Lower leg skin (tissue), 4 donors: ENCODE data around the gene IL2. TPM values are rescaled to one million over a fixed set of nuclear protein-coding genes. Genes with fewer than 3 reads are reported as not detected.

Source experiments
- DNase-seq, 2 donors: peaks; one replicate each; pipeline ENCODE4 v3.0.0-alpha.2; 2019; ENCODE audit warnings: low spot score in 2 of 2
- H3K4me3 ChIP-seq: fragments of 200-600 bp; sonication (generic); 2 replicates; pipeline ENCODE4 v1.5.1; 2017; ENCODE audit warnings: mild to moderate bottlenecking, low read depth; ENCODE audit not compliant: poor library complexity, severe bottlenecking
- POLR2A ChIP-seq, 2 donors: fragments of 450-650 bp; IDR thresholded peaks; one replicate each; pipeline ENCODE4 v1.6.1; 2016 to 2017; ENCODE audit warnings: antibody characterized with exemption in 2 of 2, mild to moderate bottlenecking in 1 of 2, moderate library complexity in 1 of 2
- WGBS, 2 donors: methylation state at CpG; one replicate each; pipeline ENCODE4 v1.1.5; 2018; 5-methylcytosine and 5-hydroxymethylcytosine counted together
- intact Hi-C: fragments of 100-400 bp; cut with DNase I; formaldehyde crosslinking; loops from one replicate; pipeline ENCODE4 v1.15.0; 2023; ENCODE audit warnings: low total_unique reads
- total RNA-seq, 4 donors: library from RNA; depleted of rRNA; stranded (reverse); fragments of >200 nt; gene quantifications; one replicate each; pipeline ENCODE4 v1.1.0, GENCODE V29; 2016
- TF ChIP-seq, protein P1 (sequence below), 3 donors: fragments of 450-650 bp; IDR thresholded peaks; one replicate each; pipeline ENCODE4 v1.5.1; 2016; ENCODE audit warnings: antibody characterized with exemption in 3 of 3, mild to moderate bottlenecking in 3 of 3, moderate library complexity in 2 of 3

IL2 gene
- total RNA-seq, 4 donors from 2014 or later: not detected

DNA sequence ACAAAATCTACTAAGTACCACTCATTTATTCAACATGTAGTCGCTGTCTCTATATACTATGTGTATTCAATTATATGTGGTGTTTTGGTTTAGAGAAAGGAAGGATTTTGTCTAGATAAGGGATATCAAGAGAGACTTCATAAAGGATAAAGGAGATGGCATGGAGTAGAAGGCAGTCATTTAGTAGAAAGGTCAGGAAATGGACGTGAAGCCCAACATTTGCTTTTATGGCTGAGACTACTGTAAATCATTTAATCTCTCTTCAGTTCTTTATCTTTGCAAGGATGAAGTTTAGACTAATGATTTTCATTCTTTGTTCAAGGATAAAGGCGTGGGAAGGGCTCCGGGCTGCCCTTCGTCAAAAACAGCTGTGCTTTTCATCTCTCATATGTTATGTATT lies 25.2 kb downstream of the IL2 start:
- intact Hi-C loops: no loop called here
- H3K4me3 ChIP-seq: no peak overlapping the region
- 45 to 60% methylated on average over 5 of the region's 5 CpGs for WGBS, 2 donors
- DNase-seq: no peak
- TF ChIP-seq POLR2A (IDR thresholded peaks at IDR 0.05): no peak
- TF ChIP-seq, protein P1, sequence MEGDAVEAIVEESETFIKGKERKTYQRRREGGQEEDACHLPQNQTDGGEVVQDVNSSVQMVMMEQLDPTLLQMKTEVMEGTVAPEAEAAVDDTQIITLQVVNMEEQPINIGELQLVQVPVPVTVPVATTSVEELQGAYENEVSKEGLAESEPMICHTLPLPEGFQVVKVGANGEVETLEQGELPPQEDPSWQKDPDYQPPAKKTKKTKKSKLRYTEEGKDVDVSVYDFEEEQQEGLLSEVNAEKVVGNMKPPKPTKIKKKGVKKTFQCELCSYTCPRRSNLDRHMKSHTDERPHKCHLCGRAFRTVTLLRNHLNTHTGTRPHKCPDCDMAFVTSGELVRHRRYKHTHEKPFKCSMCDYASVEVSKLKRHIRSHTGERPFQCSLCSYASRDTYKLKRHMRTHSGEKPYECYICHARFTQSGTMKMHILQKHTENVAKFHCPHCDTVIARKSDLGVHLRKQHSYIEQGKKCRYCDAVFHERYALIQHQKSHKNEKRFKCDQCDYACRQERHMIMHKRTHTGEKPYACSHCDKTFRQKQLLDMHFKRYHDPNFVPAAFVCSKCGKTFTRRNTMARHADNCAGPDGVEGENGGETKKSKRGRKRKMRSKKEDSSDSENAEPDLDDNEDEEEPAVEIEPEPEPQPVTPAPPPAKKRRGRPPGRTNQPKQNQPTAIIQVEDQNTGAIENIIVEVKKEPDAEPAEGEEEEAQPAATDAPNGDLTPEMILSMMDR (IDR thresholded peaks at IDR 0.05): no peak

DNA sequence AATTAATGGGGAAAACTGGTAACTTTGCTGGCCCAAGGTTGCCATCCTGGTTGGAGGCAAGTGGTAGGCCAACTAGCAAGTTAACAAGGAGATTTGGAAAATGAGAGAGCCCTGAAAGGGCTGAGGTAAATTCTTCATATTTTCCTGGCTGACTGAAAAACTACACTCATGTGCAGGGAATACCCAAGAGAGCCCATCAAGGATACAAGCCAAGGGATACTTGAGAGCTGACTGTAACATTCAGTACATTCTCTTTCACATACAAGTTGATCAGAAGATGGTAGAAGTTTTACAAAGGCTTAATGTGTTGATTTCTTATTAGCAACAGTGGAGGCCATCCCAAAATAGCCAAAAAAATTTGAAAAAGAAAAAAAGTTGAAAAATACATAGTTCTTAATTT lies 33.3 kb downstream of the IL2 start:
- no peak for DNase-seq
- no peak overlapping the region for H3K4me3 ChIP-seq
- intact Hi-C loops: no loop called here
- TF ChIP-seq, protein P1 (IDR thresholded peaks at IDR 0.05): no peak
- TF ChIP-seq POLR2A (IDR thresholded peaks at IDR 0.05): no peak

DNA sequence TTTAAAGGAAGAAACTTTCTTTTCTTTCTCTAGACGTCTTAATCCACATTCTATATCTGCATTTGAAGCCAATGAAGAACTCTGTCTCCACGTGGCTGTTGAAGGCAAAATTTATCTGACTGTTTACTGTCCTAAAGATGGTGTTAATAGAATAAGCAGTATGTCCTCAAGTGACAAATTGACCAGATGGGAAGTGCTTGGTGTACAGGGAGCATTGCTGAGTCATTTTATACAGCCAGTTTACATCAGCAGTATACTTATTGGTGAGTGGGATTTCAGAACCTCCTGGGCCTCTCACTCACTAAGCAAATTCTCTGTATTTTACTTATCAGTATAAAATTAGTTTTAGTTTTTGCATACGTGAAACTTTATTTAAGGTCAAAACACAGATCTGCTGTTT lies 44.0 kb downstream of the IL2 start:
- WGBS, 2 donors: 43 to 57% methylated on average over 3 of the region's 3 CpGs
- TF ChIP-seq, protein P1 (IDR thresholded peaks at IDR 0.05): no peak
- no peak for TF ChIP-seq POLR2A (IDR thresholded peaks at IDR 0.05)
- intact Hi-C loops: no loop called here

DNA sequence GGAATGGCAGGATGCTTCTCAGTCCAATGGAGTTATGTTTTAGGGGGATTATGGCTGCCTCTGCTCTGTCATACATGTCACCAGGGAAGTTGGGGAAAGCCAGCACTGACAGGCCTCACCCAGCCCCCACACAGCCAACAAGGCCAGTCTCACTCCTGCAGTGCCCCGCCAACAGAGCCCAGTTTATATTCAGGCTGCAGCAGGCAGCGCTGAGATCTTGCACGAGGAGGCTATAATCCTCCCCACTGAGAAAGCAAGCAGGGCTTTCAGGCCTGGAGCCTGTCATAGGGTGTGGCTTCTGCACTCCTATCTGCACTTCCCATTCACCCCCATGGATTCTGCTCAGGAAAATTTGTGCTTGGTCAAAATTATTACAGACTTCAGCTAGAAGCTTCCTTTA lies 52.7 kb downstream of the IL2 start:
- H3K4me3 ChIP-seq: no peak overlapping the region
- WGBS, 2 donors: 23 to 30% methylated on average over 2 to 3 of the region's 3 CpGs
- TF ChIP-seq POLR2A (IDR thresholded peaks at IDR 0.05): no peak
- TF ChIP-seq, protein P1 (IDR thresholded peaks at IDR 0.05): no peak
- intact Hi-C loops: no loop called here
- no peak for DNase-seq

More for the DNA sequence above, 44.0 kb downstream of the IL2 start:
- no peak overlapping the region for H3K4me3 ChIP-seq
- DNase-seq: no peak

Other genes with a start within 250 kb of the IL2 start
- not detected for gene ADAD1, start 77.7 kb downstream of the IL2 start, total RNA-seq
- gene IL21, start 164.3 kb upstream of the IL2 start, total RNA-seq: not detected